Esophagus mucosa (tissue), 1 donor: ENCODE measurements around the gene AGAP1. TPM values are rescaled to one million over a fixed set of nuclear protein-coding genes. Genes with fewer than 3 reads are reported as not detected.

Experiments
- ATAC-seq: fragments of 200-7000 bp; cut with Tn5 transposase; one replicate; pipeline ENCODE4 v1.9.1; 2020
- total RNA-seq: library from RNA; stranded (reverse); gene quantifications from one replicate; pipeline ENCODE4 v1.2.4, GENCODE V29; 2023
- donor health status: DM: yes; HTN: yes; CAD: no.

The AGAP1 gene
- total RNA-seq, 1 donor from 2014 or later = 17.1 TPM

GRCh38 chr2:235896061-235896460 is 402.2 kb downstream of the AGAP1 start:
- ATAC-seq = no peak

- no peak for ATAC-seq
These were observed 404.1 kb downstream of the AGAP1 start for GRCh38 chr2:235897992-235898391.

GRCh38 chr2:235898766-235899165 is 404.9 kb downstream of the AGAP1 start:
- no peak for ATAC-seq

GRCh38 chr2:235900631-235901030 is 406.8 kb downstream of the AGAP1 start:
- no peak for ATAC-seq

DNA sequence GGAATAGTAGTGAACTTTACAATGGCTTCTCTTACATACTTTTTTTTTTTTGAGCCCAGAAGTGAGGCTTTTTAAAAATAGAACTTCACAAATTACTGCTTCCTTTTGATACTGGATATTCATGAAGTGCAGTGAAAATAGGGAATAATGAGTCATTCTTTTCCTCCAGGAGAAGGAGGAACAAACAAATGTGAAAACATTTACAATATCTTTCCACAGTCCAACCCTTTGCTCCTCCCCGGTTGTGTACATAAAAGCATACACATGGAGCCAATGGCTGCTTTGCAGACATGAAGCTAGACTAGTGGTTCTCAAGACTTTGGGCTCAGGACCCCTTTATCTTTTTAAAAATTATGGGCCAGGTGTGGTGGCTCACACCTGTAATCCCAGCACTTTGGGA is 407.4 kb downstream of the AGAP1 start:
- ATAC-seq = no peak

DNA sequence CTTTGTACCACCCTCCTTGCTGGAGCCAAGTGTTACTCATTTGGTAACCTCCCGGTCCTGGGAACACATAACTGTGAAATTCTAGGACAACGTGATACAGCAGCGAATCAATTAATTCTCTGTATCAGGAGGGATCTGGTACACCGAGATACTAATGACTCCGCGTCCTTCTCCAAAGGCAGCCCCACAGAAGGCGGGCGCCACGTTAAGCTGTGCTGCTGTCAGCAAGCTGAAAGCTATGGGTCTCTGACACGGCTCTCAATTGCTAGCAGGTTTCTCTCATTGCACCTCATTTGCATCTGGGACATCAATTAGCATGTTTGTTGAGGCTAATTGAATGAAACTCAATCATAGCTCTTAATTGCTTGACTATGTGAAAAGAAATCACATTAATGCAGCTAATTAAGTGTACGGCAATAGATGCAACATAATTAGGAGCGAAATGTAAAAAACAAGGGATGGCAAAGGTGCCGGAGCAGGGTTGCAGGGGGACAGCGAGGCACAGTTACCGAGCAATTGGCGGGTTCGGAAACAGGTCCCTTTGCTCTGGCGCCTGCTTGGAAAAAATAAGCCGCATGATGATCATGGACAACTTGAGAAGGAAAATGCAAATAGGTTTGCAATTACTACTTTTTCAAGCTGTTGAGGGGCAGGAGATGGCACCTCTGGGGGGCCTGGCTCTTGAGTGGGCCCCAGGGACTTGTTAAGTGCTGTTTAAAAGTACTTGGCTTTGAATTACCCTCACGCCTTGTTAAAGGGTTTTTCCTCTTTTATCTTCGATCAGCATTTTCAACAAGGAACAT is 410.1 kb downstream of the AGAP1 start:
- ATAC-seq = no peak

- ATAC-seq = no peak
These were observed 410.7 kb downstream of the AGAP1 start for GRCh38 chr2:235904585-235904931.

DNA sequence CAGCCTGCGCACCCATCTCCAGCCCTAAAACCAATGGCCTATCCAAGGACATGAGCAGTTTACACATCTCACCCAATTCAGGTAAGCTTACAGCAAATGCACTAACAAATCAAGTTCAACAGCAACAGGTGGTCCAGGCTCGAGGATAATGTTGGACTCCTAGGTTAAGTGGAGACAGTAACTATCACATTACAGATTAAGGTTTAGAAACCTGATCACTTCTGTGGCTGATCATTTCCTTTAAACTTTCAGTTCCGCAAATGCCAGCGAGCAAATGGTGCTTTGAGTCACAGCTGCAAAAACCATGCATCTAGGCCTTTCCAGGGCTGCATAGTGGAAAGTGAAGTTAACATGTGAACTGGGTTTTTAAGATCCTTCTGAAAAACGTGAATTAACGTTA is 415.0 kb downstream of the AGAP1 start:
- ATAC-seq = no peak

GRCh38 chr2:235909358-235909757 is 415.5 kb downstream of the AGAP1 start:
- no peak for ATAC-seq

GRCh38 chr2:235910067-235910466 is 416.2 kb downstream of the AGAP1 start:
- no peak for ATAC-seq

GRCh38 chr2:235911125-235911524 is 417.3 kb downstream of the AGAP1 start:
- ATAC-seq = no peak

- ATAC-seq = no peak
These were observed 417.9 kb downstream of the AGAP1 start for GRCh38 chr2:235911633-235912233.

DNA sequence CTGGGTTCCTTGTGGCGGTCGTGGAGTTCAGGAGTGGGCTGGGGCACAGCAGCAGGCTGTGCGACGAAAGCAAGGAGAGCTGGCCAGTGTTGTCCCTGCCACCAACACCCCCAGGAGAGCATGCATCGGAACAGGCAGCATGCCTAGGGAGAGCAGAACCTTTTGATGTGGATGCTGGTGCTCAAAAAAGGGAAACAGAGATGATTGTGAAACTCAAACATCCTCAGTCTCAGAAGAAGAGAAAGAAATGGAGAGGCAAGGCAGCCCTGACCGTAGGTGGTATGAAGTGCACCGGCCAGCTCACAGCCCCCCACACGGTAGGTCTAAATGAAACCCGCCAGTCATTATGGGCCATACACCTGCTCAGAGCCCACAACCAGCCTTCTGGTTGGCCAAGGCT is 420.9 kb downstream of the AGAP1 start:
- ATAC-seq = no peak

DNA sequence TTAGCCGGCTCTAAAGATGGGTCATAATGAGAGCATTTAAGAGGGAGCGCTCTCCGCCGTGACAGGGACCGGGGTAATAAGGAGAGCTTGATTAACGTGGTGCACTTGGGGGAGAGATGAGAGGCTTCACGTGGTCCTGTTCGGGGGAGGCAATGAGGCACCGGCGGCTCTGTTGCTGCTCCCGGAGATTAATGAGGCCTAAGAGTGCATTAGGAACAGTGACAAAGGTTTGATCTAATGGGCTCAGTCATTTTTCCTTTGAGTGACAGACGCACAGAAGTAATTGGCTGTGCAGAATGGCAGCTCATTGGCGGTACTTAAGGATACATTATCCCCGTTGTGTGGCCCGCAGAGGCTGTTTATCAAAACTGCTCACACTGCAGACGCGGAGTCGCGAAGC is 423.7 kb downstream of the AGAP1 start:
- ATAC-seq = no peak

GRCh38 chr2:235918876-235919275 is 425.0 kb downstream of the AGAP1 start:
- no peak for ATAC-seq

DNA sequence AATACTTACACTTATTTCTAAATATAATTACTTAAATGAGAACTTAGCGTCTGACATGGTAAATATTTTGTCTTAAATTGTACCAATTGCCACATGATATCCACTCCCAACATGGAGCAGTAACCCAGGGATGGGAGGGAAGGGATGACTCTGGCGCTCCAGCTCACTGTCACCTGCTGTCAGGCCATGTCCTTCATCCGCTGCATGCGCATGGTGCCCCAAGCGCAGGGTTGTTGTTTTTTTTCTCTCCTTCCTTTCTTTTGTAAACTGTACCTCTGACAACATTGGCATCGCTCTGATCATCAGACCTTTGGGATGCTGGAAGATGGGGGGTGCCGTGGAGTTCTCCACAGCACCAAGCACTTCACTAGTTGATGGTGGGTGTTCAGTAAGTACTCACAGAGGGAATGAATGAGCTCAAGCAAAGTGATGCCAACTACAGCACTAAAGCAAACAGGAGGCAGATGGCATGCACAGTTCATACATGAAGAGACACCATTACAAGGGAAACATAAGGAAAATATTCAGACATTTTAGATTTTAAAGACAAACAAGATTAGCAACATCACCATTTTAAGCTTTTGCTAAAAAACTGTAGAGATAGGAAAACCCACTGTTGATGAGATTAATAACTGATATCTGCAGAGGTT is 426.5 kb downstream of the AGAP1 start:
- ATAC-seq = no peak

DNA sequence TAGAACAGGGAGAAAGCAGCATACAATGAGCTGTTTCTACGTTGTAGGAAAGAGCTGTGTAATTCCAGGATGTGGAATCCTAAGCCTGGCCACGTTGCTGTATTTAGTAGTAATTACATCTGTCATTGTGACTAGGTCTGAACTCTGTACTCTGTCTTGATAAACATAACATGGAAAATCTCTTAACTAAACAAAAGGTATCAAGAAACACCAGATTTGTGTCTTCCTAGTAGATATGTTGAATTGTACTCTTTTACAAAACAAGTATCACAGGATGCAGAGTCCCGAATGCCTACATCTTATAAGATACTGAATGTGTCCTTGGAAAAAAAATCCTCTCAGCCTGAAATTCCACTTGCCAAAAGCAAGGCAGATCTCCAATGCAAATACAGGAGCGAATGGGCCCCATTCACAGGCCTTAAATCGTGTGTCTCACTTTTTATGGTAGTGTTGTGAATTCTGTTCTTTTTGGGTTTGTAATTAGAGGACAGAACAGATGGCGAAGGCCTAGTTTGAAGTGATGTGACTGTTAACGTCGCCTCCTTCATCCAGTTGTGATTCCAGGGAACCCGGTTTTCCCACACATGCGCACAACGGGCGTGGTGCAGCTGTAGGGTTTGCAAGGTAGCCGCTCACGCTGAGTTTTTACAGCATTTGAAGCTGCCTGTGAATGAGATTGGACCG is 427.8 kb downstream of the AGAP1 start:
- no peak for ATAC-seq

- ATAC-seq = no peak
These were observed 429.0 kb downstream of the AGAP1 start for GRCh38 chr2:235922839-235923238.

GRCh38 chr2:235923859-235924674 is 430.2 kb downstream of the AGAP1 start:
- ATAC-seq = no peak

- no peak for ATAC-seq
These were observed 430.8 kb downstream of the AGAP1 start for GRCh38 chr2:235924675-235925063.

DNA sequence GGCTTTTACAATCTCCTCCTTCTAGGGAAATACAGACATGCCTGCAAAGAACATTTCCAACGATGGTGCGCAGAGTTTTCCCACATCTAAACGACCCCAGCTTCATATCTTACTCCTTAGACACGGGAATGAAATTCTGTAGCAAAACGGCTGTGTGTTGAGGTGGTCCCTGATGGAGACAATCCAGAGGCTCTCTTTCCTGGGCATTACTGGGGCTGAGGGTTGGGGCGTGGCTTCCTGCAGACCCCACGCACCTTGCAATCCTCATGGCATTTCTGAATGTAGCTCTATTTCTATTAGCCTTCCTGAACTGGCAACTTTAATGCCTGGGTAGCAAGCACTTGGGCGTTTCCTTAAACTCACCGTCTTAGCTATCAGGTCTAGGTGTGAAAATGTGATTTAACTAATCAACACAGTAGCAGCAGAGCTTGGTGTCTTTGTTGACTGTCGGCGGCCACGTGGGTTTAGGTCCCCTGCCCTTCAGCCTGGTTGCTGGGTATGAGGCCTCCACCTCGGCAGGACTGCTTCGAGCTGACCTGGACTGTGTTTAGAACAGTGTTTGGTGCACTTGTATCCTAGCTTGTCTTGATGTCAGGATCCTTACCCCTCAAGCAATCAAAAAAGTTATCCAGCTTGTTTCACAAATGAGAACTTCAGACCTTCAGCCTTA is 431.5 kb downstream of the AGAP1 start:
- no peak for ATAC-seq

DNA sequence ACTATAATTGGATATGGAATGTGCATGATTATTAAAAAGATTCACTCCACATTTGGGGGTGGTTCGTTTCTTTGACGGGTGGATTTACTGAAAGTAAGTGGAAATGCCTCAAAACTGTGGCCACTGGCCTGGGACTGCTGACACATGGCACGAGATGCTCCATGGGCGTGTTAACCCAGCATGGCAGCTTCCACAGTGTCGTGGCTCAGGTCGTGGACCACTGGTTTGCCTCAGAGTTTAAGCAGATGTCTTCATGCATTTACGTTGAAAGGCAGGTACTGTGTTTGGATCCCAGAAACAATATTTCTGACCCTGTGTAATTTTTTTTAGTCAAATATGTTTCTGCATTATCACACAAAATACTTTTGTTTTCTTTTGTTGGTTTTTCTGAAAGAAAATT is 432.4 kb downstream of the AGAP1 start:
- ATAC-seq = no peak
